HG03520 (cell line): ENCODE measurements around the gene DCUN1D4.

Source experiments
- ATAC-seq: cut with Tn5 transposase; IDR thresholded peaks from one replicate; pipeline ENCODE4 v1.9.1; 2021; ENCODE audit warnings: mild to moderate bottlenecking, moderate library complexity; ENCODE audit not compliant: unreplicated experiment

DCUN1D4 gene

DNA sequence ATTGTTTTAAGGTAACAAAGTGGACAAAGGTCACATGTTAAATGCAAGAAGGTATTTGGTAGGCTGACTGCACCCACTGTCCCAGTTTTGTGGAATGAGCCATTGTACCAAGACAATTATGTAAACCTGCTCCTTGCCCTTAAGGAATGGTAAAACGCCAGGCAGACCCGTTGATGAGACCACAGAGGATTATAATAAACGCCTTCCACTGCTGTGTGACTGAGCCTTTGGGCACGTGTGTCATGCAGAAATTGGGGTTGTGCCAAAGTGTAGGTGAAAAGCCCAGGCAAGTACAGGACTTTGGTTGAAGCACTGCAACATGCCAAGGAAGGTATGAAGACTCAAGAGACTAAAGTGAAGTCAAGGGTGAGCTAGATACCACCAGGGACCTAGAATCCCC lies 117.5 kb downstream of the DCUN1D4 start:
- no peak for ATAC-seq

DNA sequence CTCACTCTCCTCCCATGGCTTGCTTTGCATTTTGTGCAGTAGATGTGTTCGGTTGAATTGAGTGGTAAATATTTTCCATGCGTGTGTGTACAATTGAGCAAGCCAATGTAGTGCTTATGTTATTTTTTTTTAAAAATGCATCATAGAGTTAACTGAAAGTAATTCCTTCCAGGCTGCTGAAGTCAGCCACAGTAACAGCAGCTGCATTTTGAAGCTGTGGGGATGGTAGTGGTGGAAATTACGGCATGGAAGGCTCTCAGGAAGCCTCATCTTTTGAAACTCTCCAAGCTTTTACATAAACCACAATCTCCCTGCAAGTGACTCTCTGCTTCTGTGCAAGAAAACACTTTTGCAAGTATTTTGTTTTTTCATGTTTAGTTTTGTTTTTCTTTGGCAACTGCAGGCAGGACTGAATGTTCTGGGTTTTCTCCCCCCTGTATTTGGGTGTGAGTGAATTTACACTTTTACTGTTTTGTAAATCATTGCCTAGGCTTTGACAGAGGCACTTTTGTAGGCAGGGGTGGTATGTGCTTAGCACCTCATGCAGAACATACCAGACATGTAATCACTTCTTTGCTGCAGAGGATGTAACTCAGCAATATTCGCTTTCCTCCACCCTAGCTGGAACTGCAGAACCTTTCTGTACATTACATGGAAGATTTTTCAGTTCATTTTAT lies 121.0 kb downstream of the DCUN1D4 start:
- no peak for ATAC-seq

DNA sequence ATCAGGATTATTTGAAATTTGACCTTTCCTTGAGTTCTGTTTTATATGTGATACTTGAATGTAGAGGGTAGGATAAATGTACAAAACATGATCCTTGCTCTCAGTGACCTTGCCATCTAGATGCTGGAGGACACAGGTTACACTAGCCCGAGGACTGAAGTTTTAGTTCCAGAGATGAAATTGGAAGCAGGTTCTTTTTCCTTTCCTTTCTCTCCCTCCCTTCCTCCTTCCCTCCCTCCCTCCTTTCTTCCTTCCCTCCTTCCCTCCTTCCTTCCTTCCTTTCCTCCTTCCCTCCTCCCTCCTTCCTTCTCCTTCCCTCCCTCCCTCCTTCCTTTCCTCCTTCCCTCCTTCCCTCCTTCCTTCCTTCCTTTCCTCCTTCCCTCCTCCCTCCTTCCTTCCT lies 122.9 kb downstream of the DCUN1D4 start:
- no peak for ATAC-seq
